NT2/D1 (cell line): ENCODE measurements around the gene DLG2.
A peak's percentile ranks its signal among the peaks of the same experiment; 100 is the strongest.

Experiments used
- DNase-seq: peaks from one replicate; pipeline ENCODE4 v3.0.0-alpha.2; 2011; ENCODE audit warnings: low read depth, low spot score
- H3K27me3 ChIP-seq: 2 replicates; pipeline ENCODE4 v1.6.0; 2011; ENCODE audit warnings: mild to moderate bottlenecking; ENCODE audit not compliant: insufficient read length, insufficient read depth
- H3K36me3 ChIP-seq: 2 replicates; pipeline ENCODE4 v1.6.1; 2011; ENCODE audit warnings: mild to moderate bottlenecking, low read length, mixed read lengths; ENCODE audit not compliant: insufficient read depth, insufficient read length
- H3K4me1 ChIP-seq: 2 replicates; pipeline ENCODE4 v1.5.1; 2011; ENCODE audit not compliant: insufficient read depth, insufficient read length
- H3K4me3 ChIP-seq: 2 replicates; pipeline ENCODE4 v1.5.1; 2011; ENCODE audit warnings: low read depth; ENCODE audit not compliant: insufficient read length
- H3K9ac ChIP-seq: 2 replicates; pipeline ENCODE4 v1.6.0; 2011; ENCODE audit warnings: low read depth; ENCODE audit not compliant: insufficient read length
- H3K9me3 ChIP-seq: 2 replicates; pipeline ENCODE4 v1.5.1; 2011; ENCODE audit warnings: mild to moderate bottlenecking, low read length; ENCODE audit not compliant: insufficient read depth
- SUZ12 ChIP-seq: IDR thresholded peaks from 2 replicates; pipeline ENCODE4 v1.6.1; 2011; ENCODE audit not compliant: insufficient read length, insufficient read depth; ENCODE audit errors: extremely low read depth
- YY1 ChIP-seq: IDR thresholded peaks from 2 replicates; pipeline ENCODE4 v1.6.1; 2011; ENCODE audit not compliant: insufficient read length, insufficient read depth
- ZNF274 ChIP-seq: IDR thresholded peaks from 2 replicates; pipeline ENCODE4 v1.6.1; 2011; ENCODE audit warnings: mild to moderate bottlenecking, low read depth, low read length

The DLG2 gene

GRCh38 chr11:84290647-84291046 is 1336.5 kb downstream of the DLG2 start:
- Histone ChIP-seq H3K9ac (no peak overlapping the region), H3K9me3 (no peaks in the 10 kb centered on the region), H3K4me3 (no peak overlapping the region), H3K27me3 (no peaks in the 10 kb centered on the region), H3K36me3 (no peaks in the 10 kb centered on the region), H3K4me1 (no peaks in the 10 kb centered on the region)
- TF ChIP-seq ZNF274 (no peak), SUZ12 (no peak), YY1 (no peak)
- DNase-seq = no peak

GRCh38 chr11:84289381-84289906 is 1337.7 kb downstream of the DLG2 start:
- no peak for DNase-seq
- no peak for TF ChIP-seq SUZ12
- no peak for TF ChIP-seq ZNF274
- H3K4me1 ChIP-seq = no peaks in the 10 kb centered on the region
- H3K9me3 ChIP-seq = no peaks in the 10 kb centered on the region
- no peak overlapping the region for H3K9ac ChIP-seq
- no peaks in the 10 kb centered on the region for H3K27me3 ChIP-seq
- H3K36me3 ChIP-seq = no peaks in the 10 kb centered on the region
- H3K4me3 ChIP-seq = no peak overlapping the region

- H3K4me1 ChIP-seq = no peaks in the 10 kb centered on the region
- H3K27me3 ChIP-seq = no peaks in the 10 kb centered on the region
- H3K9ac ChIP-seq = no peak overlapping the region
- no peak overlapping the region for H3K4me3 ChIP-seq
- no peak for DNase-seq
- H3K9me3 ChIP-seq = no peaks in the 10 kb centered on the region
- TF ChIP-seq ZNF274 (no peak), SUZ12 (no peak), YY1 (no peak)
- no peaks in the 10 kb centered on the region for H3K36me3 ChIP-seq
Measured at GRCh38 chr11:84273541-84273940, 1353.6 kb downstream of the DLG2 start.

- no peaks in the 10 kb centered on the region for H3K27me3 ChIP-seq
- H3K9me3 ChIP-seq = no peaks in the 10 kb centered on the region
- no peaks in the 10 kb centered on the region for H3K36me3 ChIP-seq
- H3K4me3 ChIP-seq = no peak overlapping the region
- no peak overlapping the region for H3K9ac ChIP-seq
- DNase-seq = no peak
- TF ChIP-seq ZNF274 (no peak), SUZ12 (no peak), YY1 (no peak)
- no peaks in the 10 kb centered on the region for H3K4me1 ChIP-seq
Measured at GRCh38 chr11:84270466-84270865, 1356.7 kb downstream of the DLG2 start.

GRCh38 chr11:84264066-84264465 is 1363.1 kb downstream of the DLG2 start:
- Histone ChIP-seq H3K9me3 (no peaks in the 10 kb centered on the region), H3K4me1 (no peaks in the 10 kb centered on the region), H3K36me3 (no peaks in the 10 kb centered on the region), H3K4me3 (no peak overlapping the region), H3K9ac (no peak overlapping the region), H3K27me3 (no peaks in the 10 kb centered on the region)
- TF ChIP-seq YY1 (no peak), SUZ12 (no peak), ZNF274 (no peak)
- no peak for DNase-seq

GRCh38 chr11:84261707-84262106 is 1365.4 kb downstream of the DLG2 start:
- Histone ChIP-seq H3K4me3 (no peak overlapping the region), H3K27me3 (no peaks in the 10 kb centered on the region), H3K36me3 (no peaks in the 10 kb centered on the region), H3K4me1 (no peaks in the 10 kb centered on the region), H3K9ac (no peak overlapping the region), H3K9me3 (no peaks in the 10 kb centered on the region)
- peak; percentile 9 for DNase-seq
- TF ChIP-seq ZNF274 (no peak), SUZ12 (no peak), YY1 (no peak)

GRCh38 chr11:84260862-84261261 is 1366.3 kb downstream of the DLG2 start:
- no peak overlapping the region for H3K4me3 ChIP-seq
- no peaks in the 10 kb centered on the region for H3K36me3 ChIP-seq
- DNase-seq = no peak
- TF ChIP-seq ZNF274 (no peak), SUZ12 (no peak), YY1 (no peak)
- H3K4me1 ChIP-seq = no peaks in the 10 kb centered on the region
- H3K27me3 ChIP-seq = no peaks in the 10 kb centered on the region
- H3K9me3 ChIP-seq = no peaks in the 10 kb centered on the region
- no peak overlapping the region for H3K9ac ChIP-seq

- Histone ChIP-seq H3K27me3 (no peaks in the 10 kb centered on the region), H3K36me3 (no peaks in the 10 kb centered on the region), H3K9me3 (no peaks in the 10 kb centered on the region), H3K9ac (no peak overlapping the region), H3K4me3 (no peak overlapping the region), H3K4me1 (no peaks in the 10 kb centered on the region)
- TF ChIP-seq SUZ12 (no peak), ZNF274 (no peak), YY1 (no peak)
- DNase-seq = no peak
Measured at GRCh38 chr11:84256618-84257017, 1370.5 kb downstream of the DLG2 start.
